HG03066 (cell line): ENCODE measurements around the gene AK4.

Experiments used
- ATAC-seq: cut with Tn5 transposase; IDR thresholded peaks from one replicate; pipeline ENCODE4 v1.9.1; 2021; ENCODE audit warnings: low read depth; ENCODE audit not compliant: unreplicated experiment

AK4 gene

DNA sequence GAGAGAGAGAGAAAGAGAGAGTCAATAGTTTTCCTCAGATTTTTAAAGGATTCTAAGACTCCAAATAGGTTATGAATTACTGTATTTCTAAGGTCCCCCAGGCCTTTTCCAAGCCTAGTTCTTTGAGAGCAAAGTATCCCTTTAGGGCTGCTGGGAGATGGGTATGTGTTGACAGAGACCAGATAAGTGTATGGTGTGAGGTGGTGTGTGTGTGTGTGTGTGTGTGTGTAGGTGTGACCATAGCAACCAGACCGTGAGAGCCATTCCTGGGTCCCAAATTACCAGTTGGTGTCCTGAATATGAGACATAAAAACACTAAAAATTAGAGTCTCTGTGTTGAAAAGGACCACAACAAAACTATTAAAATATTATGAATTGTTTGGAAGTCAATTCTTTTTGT, 119.7 kb downstream of the AK4 start:
- ATAC-seq: no peak

DNA sequence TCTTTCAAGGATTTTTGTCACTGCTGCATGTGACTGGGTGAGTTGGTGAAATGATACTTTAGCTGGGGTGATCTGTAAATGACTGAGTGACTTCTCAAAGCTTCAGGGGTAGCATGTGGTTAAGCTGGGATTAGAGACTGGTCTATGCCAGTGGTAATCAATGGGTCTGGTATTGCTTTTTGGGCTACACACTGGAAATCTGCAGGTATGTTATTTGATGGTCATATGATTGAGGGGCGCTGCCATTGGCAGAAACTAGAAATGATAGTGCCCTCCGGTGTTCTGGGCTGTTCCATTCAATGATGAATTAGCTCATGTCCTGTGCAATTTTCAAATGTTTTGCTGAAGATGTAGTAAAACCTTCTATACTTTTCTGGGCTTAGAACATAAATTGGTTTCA, 121.6 kb downstream of the AK4 start:
- ATAC-seq: no peak

DNA sequence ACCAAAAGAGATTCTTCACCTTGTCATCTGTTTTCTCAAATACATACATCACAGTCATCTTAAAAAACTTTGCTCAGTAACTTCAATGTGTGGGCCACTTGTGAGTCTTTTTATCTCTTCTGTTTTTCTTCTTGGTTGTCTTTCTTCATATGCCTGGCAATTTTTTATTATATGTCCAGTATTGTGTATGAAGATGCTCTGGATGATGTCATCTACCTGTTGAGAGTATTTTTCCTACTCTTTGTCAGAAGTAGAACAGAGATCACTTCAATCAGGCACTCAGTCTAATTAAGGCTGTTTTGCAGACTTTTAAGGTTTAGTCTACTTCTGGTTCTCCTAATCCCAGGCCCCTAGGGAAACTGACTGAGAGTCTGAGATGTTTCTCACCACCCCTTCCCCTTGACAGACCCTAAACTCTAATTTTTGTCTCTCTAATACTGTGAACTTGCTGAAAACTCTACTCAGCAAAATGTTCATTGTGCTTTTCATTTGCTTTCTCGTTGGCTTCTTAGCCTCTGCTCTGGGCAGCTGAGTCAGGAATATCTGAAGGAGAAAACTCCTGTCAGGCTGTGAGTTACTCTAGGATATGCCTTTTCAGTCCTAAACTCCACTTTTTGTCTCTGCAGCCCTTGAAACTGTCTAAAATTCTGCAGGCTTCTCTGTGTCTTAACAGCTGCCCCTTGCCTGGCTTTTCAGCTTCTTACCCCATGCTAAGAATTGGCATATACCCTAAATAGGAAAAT, 128.4 kb downstream of the AK4 start:
- ATAC-seq: no peak

DNA sequence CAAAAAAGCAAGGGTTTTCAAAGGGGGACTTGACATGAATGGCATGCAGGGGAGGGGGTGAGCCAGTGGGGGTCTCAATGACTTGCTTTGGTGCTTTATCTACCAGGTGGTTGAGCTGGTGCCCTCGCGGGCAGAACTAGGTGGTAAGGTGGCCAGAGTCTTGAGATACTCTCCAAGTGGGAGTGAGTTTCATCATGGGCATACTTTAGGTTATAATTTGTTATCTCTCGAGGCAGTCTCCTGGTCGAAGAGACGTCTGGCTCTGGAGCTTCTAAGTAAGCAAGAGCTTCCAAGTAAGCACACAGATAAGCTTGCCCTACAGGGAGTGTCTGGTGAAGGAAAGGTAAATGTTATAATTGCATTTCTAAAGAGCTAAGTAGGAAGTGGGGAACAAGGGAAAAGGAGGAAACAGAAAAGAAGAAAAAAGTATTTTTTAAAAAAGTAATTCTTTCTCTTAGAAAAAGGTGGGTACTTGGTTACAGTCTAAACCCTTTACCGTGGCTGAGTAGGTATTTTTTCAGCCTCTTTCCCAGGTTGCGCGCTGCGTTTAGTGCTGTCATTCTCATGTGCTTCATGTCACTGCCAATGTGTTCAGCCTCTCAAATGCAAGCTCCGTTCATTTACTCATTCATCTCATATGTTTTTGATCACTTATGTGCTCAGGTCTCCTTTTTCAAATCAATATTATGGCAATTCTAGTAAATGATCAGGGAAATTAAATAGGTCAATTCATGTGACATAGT, 129.8 kb downstream of the AK4 start:
- ATAC-seq: no peak

DNA sequence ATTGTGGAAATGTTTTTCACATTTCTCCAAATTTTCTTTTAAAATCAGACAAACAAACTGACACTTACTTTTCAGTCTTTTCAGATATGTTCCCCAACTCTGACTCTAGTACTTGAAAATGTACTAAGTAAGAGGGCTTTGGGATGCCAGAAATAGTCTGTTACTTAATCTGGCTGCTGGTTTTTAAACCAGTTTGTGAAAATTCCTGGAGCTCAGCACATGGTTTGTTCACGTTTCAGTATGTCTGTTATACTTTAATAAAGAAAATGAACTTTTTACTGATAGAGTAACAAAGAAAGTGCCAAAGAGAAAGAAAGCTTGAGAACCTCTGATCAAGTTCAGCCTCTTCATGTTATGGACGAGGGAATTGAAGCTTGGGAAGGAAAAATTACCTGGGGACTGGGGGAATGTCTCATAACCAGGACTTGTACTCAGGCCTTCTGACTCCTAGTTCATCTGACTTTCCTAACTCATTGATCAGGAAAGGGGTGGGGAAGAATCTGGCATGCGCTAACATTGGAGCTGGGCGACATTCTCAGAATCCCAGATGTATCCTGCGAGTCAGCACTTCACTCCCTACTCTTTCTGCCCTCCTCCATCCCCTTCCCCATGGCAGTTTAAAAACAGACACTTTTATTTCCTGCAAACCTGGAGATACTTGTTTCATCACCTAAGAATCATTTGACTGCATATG, 130.5 kb downstream of the AK4 start:
- no peak for ATAC-seq

DNA sequence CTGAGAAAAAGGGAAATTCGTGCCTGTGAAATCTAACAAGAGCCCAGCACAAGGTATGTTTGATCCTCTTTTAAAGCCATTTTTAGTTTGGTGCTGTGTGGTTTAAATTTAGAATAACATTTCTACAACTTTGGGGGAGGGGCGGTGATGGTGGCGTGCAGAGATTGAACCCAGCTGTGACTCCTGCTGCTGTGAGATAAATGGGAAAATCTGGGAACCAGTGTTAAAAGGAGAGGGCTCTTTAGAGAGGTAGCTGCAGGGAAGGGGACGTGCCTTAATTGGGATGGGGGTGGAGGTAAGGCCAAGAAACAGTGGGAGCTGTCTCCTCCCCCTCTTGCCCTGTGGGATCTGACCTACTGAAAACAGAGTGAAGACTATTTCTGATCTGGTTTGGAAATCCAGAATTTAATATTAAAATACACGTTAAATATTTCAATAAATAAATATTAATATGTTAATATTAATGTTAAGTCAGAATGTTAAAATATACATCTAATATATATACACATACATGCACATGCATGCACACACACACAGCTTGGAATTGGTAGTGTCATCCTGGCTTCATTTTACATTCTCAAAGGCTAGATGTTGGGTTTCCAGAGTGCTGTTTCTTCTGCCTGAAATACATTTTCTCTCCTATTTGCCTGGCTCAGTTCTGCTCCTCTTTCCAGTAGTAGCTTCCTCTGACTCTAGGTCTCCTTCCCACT, 131.2 kb downstream of the AK4 start:
- no peak for ATAC-seq
